Neural progenitor cell (in vitro differentiated cells): ENCODE data around the gene PSMD13.

Experiments
- EZH2phosphoT487 ChIP-seq: fragments of 200-600 bp; sonication (generic); IDR thresholded peaks from 2 replicates; pipeline ENCODE4 v1.6.1; 2017; ENCODE audit warnings: antibody characterized with exemption
- TF ChIP-seq, protein P1 (sequence below): fragments of 200-600 bp; sonication (generic); IDR thresholded peaks from 2 replicates; pipeline ENCODE4 v1.5.1; 2017; ENCODE audit warnings: antibody characterized with exemption, mild to moderate bottlenecking

DNA sequence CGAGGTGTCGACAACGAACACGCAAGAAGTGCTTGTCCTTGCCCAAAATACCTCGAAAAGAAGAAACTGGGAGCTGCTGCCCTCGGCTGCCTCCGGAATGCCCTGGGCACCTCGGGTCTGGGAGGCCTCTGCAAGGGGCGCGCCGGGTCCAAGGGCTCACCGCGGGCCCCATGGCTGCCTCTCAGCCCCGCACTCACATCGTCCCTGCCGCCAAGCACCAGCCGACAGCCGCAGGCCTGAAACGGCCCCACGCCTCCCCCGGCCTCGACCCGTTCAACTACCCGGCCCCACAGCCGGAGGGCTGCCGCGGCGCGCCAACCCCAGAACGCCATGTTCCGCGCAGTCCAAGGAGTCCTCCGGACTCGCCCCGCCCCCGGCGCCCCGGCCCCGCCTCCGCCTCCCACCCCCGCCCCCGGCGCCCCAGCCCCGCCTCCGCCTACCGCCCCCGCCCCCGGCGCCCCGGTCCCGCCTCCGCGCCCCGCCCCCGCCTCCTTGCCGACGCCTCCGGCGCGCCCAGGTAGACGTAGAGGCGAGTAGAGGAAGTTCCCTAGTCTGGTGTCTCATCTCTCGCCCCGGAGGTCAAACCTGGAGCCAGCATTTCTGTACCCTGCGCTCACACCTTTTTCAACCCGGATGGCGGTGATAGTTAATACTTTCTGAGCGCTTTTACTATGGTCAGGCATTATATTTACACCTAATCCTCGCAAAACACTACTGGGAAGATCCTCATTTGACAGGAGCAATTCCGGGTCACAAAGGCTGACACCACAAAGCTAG lies 591 bp upstream of the PSMD13 start, which contains the start of gene SIRT3:
- TF ChIP-seq, protein P1, sequence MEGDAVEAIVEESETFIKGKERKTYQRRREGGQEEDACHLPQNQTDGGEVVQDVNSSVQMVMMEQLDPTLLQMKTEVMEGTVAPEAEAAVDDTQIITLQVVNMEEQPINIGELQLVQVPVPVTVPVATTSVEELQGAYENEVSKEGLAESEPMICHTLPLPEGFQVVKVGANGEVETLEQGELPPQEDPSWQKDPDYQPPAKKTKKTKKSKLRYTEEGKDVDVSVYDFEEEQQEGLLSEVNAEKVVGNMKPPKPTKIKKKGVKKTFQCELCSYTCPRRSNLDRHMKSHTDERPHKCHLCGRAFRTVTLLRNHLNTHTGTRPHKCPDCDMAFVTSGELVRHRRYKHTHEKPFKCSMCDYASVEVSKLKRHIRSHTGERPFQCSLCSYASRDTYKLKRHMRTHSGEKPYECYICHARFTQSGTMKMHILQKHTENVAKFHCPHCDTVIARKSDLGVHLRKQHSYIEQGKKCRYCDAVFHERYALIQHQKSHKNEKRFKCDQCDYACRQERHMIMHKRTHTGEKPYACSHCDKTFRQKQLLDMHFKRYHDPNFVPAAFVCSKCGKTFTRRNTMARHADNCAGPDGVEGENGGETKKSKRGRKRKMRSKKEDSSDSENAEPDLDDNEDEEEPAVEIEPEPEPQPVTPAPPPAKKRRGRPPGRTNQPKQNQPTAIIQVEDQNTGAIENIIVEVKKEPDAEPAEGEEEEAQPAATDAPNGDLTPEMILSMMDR: peak; percentile 32
- no peak for TF ChIP-seq EZH2phosphoT487
